EH (cell line): ENCODE data around the gene TMEM204.

Experiments used
- DNase-seq: peaks from one replicate; pipeline ENCODE4 v3.0.0-alpha.2; 2015; ENCODE audit warnings: low read depth

The TMEM204 gene

DNA sequence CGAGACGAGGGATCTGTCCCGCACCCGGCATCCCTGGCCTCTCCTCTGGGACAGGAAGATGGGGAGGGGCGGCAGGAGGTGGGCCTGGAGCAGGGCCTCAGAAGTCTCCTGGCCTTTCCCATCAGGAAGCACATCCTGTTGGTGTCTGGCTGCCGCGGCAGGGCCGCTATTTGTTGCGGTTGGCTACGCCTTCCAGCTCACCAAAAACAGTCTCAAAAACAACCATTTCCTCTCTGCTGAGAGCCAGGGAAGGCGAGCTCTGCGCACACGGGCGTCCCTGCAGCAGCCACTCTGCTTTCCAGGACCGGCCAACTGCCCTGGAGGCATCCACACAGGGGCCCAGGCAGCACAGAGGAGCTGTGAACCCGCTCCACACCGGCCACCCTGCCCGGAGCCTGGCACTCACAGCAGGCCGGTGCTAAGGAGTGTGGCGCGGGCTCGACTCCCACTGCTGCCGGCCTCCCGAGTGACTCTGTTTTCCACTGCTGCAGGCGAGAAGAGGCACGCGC, at the start of gene TMEM204:
Gene TMEM204 (plus strand): TSS at position 224 of the 509 bp plus-strand sequence. CDS start 610 bp downstream, outside the sequence.
- DNase-seq = peak; percentile 94

DNA sequence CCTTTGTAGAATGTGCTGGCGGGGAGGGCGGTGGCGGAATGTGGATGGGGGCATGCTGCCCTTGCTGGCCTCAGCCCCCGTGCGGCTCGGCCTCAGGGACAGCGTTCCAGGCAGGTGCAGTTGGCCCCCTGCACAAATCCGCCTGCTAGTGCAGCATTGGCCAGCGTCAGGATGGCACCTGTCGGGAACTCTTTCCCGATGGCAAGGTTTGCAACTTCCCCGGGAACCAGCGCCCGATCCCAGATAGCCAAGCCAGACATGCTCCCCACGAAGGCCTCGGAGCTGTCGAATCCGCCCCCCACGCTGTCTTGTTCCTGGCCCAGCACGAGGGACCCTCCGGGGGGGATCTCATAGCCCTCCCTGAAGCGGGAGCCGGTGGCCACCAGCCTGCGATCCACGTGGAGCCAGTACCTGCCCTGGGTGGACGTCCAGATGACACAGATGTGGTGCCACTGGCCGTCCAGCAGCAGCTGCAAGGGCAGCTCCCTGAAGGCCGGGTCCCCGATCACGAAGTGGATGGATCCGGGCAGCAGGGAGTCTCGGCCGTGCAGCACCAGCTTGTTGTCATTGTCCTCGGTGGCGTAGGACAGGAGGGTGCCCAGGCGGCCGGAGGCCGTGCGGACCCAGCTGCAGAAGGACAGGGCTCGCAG, 47.5 kb upstream of the TMEM204 start:
- DNase-seq = no peak

DNA sequence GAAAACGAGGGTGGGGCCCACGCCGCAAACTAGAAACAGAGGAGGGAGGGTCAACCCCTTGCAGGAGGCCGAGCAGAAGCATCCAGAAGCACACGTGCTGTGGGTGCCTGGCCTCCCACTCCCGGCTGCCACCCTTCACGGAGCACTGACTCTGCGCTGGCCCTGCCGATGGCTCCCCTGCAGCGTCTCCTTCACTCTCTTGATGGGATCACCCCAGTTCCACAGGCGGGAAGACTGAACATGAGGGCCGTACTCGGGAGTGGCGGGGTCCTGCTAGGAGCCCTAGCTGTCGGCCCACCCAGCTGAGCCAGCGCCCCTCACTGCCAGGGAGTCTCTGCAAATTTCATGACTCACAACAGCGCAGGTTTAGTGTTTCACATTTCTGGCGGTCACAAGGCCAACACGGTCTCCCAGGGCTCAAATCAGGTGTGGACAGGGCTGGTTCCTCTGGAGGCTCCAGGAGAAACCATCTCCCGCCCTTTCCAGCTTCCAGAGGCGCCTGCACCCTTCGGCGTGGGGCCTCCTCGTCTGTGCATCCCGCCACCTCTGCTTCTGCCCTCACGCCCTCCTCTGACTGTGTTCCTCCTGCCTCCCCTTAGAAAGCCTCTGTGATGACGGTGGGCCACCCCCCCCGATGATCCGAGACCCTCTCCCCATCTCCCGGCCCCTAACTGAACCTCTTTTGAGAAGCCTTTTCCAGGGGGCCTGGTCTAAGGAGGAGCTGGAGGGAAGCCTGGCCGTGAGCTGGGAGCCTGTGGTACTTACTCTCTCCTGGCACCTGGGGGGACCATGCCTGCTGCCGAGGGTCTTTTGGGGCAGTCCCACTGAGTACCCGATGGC, 46.7 kb upstream of the TMEM204 start:
- DNase-seq = no peak

DNA sequence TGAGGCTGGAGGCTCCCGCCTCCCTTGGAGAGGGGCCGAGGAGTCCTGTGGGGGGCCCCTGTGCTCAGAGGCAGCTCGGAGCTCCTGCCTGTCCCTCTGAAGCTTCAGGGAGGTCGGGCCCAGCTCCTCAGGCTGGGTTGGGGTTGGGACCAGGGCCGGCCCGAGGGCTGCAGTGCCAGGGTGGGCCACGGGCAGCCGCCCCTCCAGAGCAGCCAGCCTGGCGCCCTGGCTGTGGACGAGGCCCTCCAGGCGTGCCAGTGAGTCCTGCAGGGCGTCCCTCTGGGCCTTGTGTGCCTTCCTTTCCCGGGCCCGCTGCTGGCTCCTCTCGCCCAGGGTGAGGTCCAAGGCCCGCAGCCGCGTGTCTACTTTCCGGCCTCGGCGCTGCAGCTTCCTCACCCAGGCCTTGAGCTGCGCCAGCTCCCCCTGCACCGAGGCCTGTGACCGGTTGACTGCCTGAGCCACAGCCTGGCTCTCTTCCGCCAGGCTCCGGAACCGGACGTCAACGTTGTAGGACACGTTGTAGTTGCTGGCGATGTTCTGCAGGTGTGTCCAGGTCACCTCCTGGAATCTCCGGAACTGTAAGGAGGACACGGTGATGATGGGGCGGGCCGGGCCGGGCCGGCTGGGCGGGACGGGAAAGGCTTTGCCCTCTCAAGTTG, 45.9 kb upstream of the TMEM204 start:
- no peak for DNase-seq

DNA sequence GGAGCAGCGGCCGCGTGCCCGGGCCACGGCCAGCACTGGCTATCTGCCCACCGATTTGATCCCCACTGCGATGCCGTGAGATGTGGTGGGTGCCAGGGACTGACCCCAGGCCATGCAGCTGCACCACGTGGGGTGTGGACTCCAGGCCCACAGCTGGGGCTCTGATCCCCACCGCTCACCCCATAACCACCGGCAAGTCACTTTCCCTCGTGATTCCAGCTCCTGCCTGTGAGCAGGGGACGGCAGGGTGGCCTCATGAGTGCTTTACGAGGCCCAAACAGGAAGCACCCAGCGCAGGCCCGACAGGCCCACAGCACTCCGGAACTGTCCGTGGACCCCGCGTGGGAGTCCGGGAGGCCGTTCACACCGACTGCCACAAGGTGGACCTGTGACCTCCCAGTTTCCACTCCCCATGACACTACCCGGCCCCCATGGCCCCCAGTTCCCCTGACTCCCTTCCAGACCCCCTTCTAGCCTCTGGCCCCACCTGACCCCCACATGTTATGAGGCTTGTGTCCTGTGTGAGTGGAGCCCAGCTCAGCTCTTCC, 45.3 kb upstream of the TMEM204 start:
- no peak for DNase-seq

DNA sequence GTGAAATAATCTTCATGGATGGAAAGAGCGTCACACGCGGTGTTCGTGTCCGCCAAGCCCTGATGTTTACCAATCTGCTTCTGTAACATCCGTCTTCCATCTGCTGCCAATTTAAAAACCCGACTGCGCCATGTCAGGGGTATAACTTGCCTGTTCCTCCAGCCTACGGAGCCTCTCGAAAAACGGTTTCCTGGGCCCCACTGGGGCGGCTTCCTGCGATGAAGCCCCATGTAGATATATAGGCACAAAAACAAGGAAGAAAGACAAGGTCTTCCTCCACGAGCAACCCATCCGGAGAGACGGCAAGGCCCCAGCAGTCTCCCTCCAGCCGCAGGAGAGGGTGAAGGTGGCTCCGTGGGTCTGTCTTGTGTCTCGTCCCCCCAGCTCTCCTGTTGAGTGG, 44.8 kb upstream of the TMEM204 start, which contains the start of gene PTX4:
Gene PTX4 (minus strand): TSS at position 326 of the 400 bp plus-strand sequence. CDS start 35 bp downstream, at position 291.
- no peak for DNase-seq

DNA sequence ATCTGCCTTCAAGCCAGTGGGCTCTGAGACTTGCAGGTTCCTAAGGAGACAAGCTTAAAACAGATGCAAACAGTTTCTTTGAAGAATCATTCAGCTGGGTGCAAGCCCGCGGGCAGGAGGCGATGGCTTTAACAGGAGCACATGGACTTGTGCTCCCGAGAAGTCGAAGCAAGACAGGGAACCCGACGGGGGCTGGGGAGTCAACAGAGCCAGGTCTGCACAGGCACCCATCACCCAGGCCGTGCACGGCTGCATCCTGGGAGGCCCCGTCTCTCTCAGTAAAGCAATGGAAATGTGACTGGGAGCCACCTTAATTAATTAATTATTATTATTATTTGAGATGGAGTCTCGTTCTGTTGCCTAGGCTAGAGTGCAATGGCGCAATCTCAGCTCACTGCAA, 44.4 kb upstream of the TMEM204 start:
- DNase-seq = no peak

DNA sequence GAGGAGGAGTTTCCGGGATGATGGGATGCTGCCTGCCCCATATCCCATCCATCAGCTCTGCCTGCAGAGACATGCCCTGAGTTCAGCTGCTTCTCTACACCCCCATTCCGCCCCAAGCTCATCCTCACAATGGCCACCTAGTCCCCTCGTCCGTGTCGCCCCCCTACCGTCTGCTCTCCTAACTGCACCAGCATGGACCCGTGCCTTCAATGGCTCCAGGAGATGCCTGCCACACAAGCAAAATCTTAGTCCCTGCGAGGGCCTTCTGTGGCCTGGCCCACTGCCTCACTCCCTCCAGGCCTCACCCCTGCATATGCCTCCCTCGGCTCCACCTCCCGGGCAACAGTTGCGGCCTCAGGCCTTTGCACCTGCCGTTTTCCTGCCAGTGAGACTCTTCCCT, 42.1 kb upstream of the TMEM204 start:
- no peak for DNase-seq

DNA sequence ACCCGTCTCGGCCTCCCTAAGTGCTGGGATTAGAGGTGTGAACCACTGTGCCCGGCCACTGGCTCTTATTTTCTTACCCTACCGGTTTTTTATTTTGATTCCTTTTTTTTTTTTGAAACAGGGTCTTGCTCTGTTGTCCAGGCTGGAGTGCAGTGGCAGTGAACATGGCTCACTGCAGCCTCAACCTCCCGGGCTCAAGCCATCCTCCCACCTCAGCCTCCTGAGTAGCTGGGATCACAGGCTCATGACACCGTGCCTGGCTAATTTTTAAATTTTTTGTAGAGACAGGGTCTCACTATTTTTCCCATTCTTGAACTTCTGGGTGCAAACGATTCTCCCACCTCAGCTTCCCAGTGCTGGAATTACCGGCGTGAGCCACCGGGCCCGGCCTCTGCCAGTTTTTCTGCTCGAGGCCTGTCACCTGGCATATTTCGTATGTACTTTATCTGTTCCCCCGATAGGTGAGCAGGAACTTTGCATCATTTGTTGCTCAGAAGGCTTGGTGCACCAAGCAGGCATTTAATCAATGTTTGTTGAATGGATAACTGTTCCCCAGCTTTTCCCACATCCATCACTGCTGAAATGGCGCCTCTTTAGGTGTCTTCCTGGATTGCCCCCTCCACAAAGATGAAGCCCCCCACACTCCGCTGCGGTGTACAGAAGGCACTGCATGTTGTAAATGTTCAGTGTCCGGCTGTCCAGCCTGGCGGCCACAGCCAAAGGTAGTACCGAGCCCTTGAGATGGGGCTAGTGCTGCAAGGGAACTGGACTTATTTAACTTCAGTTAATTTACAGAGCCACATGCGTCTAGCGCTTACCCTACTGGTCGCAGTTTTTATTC, 41.2 kb upstream of the TMEM204 start:
- DNase-seq = no peak

DNA sequence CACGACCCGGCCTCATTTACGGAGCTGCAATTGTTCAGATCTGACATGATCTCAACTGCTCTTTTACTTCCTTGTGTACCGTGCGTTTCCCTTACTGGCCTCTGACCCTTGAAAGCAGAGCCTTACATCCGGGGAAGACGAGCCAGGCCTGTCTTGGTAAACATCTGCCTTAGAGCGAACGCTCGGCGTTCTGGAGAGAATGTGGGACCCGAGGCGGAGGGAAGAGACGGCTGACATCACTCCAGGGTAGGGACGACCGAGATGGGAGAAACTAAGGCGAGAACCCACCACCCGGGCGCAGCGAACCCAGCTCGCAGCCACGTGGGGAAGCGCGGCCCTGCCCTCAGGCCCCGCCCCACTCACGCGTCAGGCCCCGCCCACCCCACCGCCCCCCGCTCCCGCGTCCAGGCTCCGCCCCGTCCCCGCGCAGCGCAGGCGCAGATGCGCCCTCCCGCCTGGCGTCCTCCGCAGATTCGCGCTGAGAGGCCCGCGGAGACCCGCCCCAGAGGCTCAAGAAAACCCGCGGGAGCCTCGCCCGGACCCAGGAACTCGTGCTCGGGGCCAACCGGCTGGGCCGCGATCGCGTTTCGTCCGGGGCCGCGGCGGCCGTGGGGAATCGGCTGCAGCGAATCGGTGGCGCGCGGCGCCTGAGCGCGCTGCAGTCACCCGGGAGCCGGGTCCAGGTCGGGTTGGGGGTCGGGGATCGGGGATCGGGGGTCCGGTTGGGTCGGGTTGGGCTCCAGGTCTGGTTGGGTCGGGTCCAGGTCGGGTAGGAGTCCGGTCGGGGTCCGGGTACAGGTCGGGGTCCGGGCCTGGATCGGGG, 40.3 kb upstream of the TMEM204 start, which contains the start of gene TELO2:
Gene TELO2 (plus strand): TSS at position 438 of the 823 bp plus-strand sequence. CDS start 922 bp downstream, outside the sequence.
- peak; percentile 76 for DNase-seq

DNA sequence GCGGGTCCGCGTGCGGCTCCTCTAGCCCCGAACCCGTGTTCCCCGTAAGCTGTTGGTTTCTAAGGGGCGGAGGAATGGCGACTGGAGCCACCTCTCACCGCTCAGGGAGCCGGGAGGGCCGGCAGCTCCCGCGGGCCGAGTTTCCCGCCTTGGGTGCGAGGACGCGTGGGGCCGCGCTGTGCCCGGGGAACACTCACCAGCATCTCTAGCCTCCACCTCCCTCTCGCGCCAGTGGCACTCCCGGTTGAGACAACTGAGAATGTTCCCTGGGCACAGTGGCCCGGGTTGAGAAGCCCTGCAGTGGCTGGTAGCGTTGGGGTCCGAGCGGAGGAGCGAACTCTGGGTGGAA, 39.7 kb upstream of the TMEM204 start:
- peak; percentile 22 for DNase-seq

DNA sequence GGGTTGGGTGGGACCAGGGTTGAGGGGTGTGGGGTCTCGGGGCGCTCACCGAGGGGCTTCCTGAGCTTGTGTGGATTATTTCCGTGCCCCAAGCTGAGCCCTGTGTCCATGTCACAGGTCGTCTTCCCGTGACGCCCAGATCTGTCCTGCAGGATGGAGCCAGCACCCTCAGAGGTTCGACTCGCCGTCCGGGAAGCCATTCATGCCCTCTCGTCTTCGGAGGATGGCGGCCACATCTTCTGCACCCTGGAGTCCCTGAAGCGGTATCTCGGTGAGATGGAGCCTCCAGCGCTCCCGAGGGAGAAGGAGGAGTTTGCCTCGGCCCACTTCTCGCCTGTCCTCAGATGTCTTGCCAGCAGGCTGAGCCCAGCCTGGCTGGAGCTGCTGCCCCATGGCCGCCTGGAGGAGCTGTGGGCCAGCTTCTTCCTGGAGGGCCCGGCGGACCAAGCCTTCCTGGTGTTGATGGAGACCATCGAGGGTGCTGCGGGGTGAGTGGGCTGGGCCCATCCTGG, 39.3 kb upstream of the TMEM204 start:
- peak; percentile 85 for DNase-seq

DNA sequence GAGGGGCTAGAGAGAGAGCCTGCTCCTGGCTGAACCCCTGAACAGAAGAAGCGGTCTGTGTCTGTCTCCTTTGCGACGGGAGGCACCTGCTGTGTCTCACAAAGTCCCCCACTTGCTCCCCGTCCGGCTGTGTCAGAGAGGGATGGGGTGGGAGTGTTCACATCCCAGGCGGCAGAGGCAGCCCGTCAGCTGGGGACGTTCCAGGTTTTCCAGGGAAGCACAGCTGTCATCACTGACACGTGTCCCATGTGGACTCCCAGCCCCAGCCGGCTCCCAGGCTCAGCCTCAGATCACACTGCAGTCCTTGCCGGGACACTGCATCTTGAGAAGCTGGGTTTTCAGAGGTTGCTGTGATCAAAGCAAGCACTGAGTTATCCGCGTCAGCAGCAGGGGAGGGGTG, 38.8 kb upstream of the TMEM204 start:
- peak; percentile 27 for DNase-seq

DNA sequence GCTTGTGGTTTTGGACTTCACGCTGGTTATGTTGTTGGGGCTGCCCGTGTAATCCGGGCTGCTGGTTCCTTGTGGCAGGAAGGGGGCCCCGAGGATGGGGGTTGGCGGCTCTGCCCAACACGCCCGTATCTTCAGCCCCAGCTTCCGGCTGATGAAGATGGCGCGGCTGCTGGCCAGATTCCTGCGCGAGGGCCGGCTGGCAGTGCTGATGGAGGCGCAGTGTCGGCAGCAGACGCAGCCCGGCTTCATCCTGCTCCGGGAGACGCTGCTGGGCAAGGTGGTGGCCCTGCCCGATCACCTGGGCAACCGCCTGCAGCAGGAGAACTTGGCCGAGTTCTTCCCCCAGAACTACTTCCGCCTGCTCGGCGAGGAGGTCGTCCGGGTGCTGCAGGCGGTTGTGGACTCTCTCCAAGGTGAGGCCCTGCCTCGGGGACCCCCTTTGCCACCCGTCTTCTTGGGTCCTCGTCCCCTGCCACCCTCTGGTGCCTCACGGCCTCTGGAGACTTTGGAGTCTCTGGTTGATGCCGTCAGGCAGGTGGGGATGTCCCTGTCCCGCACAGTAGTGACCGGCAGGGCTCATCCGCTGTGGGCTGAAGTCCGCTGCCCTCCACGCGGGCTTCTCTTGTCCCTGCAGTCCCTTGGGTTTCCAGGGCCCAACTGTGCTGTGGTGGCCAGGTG, 38.1 kb upstream of the TMEM204 start:
- DNase-seq = no peak

DNA sequence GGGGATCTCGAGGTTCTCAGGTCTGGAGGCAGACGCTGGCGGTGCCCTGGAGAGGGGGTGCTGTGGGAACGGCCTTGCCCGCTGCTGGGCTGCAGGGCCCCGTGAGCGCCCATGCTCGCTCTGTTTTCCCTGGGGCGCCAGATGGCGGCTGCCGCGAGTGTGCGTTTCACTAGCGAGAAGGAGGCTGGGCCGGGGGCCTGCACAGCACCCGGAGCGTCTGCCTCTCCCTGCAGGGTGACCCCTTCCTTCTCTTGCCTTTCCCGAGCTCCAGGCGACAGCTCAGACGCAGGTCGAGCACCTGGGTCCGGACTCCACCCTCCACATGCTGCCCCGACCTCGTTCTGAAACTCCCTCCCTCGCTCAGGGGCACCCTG, 37.6 kb upstream of the TMEM204 start:
- DNase-seq = no peak

DNA sequence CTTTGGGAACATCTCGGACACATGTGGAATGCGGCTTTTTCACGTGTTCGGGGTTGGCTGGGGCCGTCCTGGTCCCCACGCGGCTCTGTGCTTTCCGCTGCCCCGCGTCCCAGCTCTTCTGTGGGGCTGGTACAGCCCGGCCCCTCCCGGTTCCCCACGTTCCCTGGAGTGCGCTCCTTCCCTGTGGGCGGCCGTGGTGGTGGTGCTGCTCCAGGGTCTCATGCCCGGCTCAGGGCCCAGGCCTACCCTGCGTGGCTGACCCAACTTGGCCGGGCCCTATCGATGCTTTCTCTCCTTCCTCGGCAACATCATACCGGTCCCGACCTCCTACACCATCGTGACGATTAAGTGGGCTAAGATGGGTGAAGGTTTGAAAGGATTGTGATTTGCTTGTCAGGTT, 37.0 kb upstream of the TMEM204 start:
- DNase-seq = no peak

DNA sequence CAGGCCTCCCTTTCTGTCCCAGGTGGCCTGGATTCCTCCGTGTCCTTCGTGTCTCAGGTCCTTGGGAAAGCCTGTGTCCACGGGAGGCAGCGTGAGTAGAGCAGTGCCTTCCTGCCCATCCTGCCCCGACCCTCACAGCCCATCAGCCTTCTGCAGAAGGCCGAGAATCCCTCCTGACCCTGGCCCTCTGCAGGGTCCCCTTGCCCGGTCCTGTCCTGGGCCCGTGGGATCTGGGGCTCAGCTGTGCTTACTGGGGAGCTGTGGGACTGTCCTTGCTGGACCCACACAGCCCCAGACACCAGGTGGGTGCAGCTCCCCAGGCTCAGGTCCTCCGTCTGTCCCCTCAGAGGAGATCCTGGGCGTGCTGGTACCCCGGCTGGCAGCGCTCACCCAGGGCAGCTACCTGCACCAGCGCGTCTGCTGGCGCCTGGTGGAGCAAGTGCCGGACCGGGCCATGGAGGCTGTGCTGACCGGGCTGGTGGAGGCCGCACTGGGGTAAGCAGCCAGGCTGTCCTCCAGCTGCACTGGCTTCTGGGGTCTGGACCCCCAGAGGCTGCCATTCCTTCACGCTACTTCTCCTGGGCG, 36.4 kb upstream of the TMEM204 start:
- no peak for DNase-seq

DNA sequence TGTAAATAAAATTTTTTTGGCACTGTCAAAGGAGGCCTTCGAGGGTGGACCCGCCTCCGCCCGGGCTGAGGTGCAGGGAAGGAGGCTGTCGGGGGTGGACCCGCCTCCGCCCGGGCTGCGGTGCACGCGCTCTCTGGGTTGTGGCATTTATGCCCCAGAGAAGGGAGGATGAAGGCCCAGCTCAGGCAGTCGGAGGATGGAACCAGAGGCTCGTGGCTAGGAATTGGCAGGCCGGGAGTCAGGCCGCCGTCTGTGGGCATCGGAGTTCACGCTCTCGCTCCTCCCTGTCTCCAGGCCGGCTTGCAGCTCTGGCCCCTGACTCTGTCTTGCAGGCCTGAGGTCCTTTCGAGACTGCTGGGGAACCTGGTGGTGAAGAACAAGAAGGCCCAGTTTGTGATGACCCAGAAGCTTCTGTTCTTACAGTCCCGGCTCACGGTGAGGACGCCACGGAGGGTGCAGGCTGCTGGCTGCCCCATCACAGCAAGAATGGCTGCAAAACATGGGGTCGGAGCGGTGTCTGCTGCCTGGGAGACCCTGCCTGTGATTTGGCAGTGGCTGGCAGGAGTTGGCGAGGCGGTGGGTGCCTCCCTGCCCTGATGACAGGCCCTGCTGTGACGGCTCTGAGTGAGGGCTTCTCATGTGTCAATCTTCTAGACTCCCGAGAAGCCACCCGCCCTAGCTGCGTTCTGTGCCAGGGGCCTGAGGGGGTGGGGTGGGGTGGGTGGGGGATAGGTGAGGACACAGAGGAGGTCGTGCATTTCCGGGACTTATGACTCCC, 34.4 kb upstream of the TMEM204 start:
- DNase-seq = no peak
